GM10266 (cell line): ENCODE results near the gene OXLD1.
A peak's percentile ranks its signal among the peaks of the same experiment; 100 is the strongest.
"Not testable (repeated sequence)": the region's sequence is repeated elsewhere in the genome, so short reads cannot be mapped to it uniquely, and the experiment has no call there.

Source experiments
- DNase-seq: peaks from one replicate; pipeline ENCODE4 v3.0.0; 2012; ENCODE audit errors: extremely low spot score
- CTCF ChIP-seq: IDR thresholded peaks from 2 replicates; pipeline ENCODE4 v1.5.1; 2012; ENCODE audit warnings: mild to moderate bottlenecking, low read depth; ENCODE audit not compliant: control insufficient read depth, insufficient read depth; ENCODE audit errors: missing control alignments

The OXLD1 gene

GRCh38 chr17:81676906-81677305 lies 10.5 kb upstream of the OXLD1 start:
- no peak for DNase-seq
- TF ChIP-seq CTCF: no peak

- peak; percentile 49 for TF ChIP-seq CTCF
- not testable (repeated sequence) for DNase-seq
These were observed 9.3 kb upstream of the OXLD1 start for GRCh38 chr17:81675515-81676221.

- no peak for TF ChIP-seq CTCF
- DNase-seq: no peak
These were observed 7.3 kb upstream of the OXLD1 start for GRCh38 chr17:81673561-81674258.

GRCh38 chr17:81672954-81673353 lies 6.5 kb upstream of the OXLD1 start:
- no peak for DNase-seq
- no peak for TF ChIP-seq CTCF

- no peak for DNase-seq
- no peak for TF ChIP-seq CTCF
These were observed 6.1 kb upstream of the OXLD1 start for GRCh38 chr17:81672504-81672903.

- DNase-seq: no peak
- TF ChIP-seq CTCF: no peak
These were observed 1.3 kb upstream of the OXLD1 start for GRCh38 chr17:81667754-81668153.

- DNase-seq: no peak
These were observed 388 bp downstream of the OXLD1 start for GRCh38 chr17:81666092-81666341.

More at GRCh38 chr17:81666092-81666341, 388 bp downstream of the OXLD1 start:
- no peak for TF ChIP-seq CTCF
